Measurements from ENCODE around the gene ZNF324. TPM values are rescaled to one million over a fixed set of nuclear protein-coding genes. Genes with fewer than 3 reads are reported as not detected.
A peak's percentile ranks its signal among the peaks of the same experiment; 100 is the strongest.

Gene ZNF324
- total and polyA plus RNA-seq, 2 of the 13 experiments (the other 11 are each of a cell fraction or from before 2014, with no cell fraction given): 1.1 to 4.7 TPM

DNA sequence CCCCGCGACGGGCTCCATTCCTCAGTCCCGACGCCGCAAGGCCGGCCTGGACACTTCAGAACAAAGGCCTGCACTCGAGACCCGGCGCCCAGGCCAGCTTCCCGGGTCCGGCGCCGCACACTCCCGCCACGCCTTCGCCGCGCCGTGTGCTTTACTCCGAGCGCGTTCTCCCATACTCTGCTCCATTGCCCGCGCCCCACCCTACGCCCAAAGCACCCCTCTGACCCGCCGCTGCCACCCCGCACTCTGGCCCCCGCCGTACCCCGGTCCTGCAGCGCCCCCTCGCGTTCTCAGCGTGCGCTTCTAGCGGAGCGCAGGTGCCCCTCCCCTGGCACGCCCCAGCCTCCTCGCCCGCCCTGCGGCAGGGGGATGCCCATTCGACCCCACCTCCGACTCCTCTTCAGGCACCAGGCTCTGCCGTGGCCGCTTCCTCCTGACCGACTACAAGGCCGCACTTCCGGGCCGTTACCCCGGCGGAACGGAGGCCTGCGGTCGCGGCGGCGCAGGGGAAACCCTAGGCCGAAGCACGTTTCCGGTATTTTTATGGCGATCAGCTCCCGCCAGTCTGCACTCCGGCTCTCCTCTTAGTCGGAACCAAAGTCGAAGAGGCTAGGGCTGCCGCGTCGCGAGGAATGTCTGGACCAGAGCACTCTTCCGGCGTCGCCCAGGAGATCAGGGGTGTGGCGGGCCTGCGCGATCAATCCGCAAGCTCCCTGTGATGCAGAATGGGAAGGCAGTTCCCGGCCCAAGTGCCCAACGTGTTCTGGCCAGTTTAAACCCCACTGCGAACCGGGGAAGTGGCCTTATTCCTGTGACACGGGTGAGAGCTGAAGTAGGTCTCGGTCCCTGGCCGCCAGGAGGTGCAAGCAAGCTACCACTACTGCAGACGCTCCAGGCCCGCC lies 52.7 kb downstream of the ZNF324 start, which contains the start of gene ZBTB45 (continued):
- TF ChIP-seq ZNF790 (CRISPR knock-in tag; IDR thresholded peaks at IDR 0.05; ENCODE audit: borderline replicate concordance) (0 out of 2 replicates have a peak, but pooled peaks have one; percentile 59), ZMYM3 (CRISPR knock-in tag; IDR thresholded peaks at IDR 0.05) (peak; percentile 76; the same call in 1 of the 2 replicates), POLR2AphosphoS2 (IDR thresholded peaks at IDR 0.05; ENCODE audit: low read depth, low read length) (no peak), ZNF564 (CRISPR knock-in tag; IDR thresholded peaks at IDR 0.05) (peak; percentile 8; the same call in 1 of the 2 replicates), ZNF292 (CRISPR knock-in tag; IDR thresholded peaks at IDR 0.05; ENCODE audit: borderline replicate concordance, low read depth) (no peak), TAF1 (CRISPR knock-in tag; IDR thresholded peaks at IDR 0.05) (peak; percentile 94), ASH2L (IDR thresholded peaks at IDR 0.05; ENCODE audit: insufficient read length, low read depth, low read length) (peak; percentile 92), NFAT5 (CRISPR knock-in tag; IDR thresholded peaks at IDR 0.05) (no peak; the same call in 1 of the 2 replicates), ESRRA (CRISPR knock-in tag; IDR thresholded peaks at IDR 0.05; ENCODE audit: low read depth) (peak; percentile 93), HDAC1 (CRISPR knock-in tag; IDR thresholded peaks at IDR 0.05) (peak; percentile 99), GZF1 (CRISPR knock-in tag; IDR thresholded peaks at IDR 0.05) (0 out of 2 replicates have a peak, but pooled peaks have one; percentile 11), CEBPB (IDR thresholded peaks at IDR 0.05; ENCODE audit: borderline replicate concordance, low read depth, low read length) (no peak), ZNF230 (CRISPR knock-in tag; IDR thresholded peaks at IDR 0.05) (peak; percentile 43), YEATS2 (CRISPR knock-in tag; IDR thresholded peaks at IDR 0.05; ENCODE audit: borderline replicate concordance) (peak; percentile 98), TEF (CRISPR knock-in tag; IDR thresholded peaks at IDR 0.05) (0 out of 2 replicates have a peak, but pooled peaks have one; percentile 53), MLLT10 (CRISPR knock-in tag; IDR thresholded peaks at IDR 0.05) (no peak)
- TF ChIP-seq, protein P1, sequence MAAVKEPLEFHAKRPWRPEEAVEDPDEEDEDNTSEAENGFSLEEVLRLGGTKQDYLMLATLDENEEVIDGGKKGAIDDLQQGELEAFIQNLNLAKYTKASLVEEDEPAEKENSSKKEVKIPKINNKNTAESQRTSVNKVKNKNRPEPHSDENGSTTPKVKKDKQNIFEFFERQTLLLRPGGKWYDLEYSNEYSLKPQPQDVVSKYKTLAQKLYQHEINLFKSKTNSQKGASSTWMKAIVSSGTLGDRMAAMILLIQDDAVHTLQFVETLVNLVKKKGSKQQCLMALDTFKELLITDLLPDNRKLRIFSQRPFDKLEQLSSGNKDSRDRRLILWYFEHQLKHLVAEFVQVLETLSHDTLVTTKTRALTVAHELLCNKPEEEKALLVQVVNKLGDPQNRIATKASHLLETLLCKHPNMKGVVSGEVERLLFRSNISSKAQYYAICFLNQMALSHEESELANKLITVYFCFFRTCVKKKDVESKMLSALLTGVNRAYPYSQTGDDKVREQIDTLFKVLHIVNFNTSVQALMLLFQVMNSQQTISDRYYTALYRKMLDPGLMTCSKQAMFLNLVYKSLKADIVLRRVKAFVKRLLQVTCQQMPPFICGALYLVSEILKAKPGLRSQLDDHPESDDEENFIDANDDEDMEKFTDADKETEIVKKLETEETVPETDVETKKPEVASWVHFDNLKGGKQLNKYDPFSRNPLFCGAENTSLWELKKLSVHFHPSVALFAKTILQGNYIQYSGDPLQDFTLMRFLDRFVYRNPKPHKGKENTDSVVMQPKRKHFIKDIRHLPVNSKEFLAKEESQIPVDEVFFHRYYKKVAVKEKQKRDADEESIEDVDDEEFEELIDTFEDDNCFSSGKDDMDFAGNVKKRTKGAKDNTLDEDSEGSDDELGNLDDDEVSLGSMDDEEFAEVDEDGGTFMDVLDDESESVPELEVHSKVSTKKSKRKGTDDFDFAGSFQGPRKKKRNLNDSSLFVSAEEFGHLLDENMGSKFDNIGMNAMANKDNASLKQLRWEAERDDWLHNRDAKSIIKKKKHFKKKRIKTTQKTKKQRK (IDR thresholded peaks at IDR 0.05; ENCODE audit: low read length): no peak
- TF ChIP-seq, protein P2, sequence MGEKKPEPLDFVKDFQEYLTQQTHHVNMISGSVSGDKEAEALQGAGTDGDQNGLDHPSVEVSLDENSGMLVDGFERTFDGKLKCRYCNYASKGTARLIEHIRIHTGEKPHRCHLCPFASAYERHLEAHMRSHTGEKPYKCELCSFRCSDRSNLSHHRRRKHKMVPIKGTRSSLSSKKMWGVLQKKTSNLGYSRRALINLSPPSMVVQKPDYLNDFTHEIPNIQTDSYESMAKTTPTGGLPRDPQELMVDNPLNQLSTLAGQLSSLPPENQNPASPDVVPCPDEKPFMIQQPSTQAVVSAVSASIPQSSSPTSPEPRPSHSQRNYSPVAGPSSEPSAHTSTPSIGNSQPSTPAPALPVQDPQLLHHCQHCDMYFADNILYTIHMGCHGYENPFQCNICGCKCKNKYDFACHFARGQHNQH (CRISPR knock-in tag; IDR thresholded peaks at IDR 0.05): peak; percentile 96
